Measurements from ENCODE around the gene C1orf159.

C1orf159 gene

DNA sequence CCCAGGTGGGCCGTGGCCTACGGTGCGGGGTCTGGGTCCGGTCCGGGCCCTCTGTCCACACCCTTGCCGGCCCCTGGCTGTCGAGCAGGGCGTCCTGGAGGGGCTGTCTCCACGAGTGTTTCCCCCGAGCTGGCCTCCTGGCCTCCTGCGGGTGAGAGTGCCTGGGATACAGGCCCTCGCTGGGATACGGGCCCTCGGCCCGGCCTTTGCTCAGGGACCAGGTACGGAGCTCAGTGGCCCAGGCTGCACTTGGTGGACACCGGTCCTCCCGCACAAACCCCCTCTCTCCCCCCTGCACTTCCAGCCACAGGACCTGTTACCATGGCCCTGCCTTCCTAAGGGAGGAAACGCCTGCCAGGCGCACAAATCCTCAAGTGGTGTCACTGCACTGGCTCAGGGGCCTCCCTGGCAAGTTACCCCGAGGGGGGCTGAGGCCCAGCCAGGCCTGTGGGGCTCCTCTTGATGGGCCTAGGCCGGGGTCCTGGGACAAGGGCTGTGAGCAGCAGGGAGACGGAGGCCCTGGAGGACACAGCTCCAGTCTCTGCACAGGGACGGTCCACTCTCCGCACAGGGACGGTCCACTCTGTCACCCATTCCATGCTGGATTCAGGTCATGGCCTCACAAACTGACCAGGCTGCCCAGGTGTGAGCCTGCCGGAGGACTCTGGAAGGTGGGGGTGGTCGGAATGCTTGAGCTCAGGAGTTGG, 23.6 kb downstream of the C1orf159 start:
- no peak for DNase-seq (ENCODE audit: low read depth)

DNA sequence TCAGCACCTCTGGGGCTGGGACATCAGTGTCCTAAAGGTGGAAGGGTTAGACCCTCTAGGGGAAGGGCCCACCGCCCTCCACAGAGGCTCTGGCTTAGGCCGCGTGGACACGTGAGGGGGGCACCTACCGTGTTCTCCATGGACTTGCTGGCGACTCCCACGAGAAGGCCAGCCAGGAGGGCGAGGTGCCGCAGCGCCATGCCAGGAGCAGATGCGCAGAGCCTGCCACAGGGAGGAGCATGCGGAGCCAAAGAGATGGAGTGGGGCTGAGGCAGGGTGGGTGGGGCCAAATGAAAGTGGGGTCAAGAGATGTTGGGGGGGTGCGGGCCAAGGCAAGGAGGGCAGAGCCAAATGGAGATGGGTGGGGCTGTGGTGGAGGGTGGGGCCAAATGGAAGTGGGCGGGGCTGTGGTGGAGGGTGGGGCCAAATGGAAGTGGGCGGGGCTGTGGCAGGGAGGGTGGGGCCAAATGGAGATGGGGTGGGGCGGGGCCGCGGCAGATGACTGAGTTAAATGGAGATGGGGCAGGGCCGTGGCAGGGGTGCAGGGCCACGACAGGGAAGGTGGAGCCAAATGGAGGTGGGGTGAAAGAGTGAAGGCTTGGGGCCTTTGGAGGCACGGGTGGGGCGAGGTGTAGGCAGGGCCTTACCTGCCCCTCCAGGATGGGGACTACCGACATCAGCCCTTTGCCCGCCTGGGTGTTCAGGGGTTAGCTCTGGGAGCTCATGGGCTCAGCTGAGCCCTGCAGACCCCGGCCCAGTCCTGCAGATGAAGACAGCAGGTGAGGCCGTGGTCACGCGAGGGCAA, 24.3 kb downstream of the C1orf159 start:
- DNase-seq (ENCODE audit: low read depth) = no peak

DNA sequence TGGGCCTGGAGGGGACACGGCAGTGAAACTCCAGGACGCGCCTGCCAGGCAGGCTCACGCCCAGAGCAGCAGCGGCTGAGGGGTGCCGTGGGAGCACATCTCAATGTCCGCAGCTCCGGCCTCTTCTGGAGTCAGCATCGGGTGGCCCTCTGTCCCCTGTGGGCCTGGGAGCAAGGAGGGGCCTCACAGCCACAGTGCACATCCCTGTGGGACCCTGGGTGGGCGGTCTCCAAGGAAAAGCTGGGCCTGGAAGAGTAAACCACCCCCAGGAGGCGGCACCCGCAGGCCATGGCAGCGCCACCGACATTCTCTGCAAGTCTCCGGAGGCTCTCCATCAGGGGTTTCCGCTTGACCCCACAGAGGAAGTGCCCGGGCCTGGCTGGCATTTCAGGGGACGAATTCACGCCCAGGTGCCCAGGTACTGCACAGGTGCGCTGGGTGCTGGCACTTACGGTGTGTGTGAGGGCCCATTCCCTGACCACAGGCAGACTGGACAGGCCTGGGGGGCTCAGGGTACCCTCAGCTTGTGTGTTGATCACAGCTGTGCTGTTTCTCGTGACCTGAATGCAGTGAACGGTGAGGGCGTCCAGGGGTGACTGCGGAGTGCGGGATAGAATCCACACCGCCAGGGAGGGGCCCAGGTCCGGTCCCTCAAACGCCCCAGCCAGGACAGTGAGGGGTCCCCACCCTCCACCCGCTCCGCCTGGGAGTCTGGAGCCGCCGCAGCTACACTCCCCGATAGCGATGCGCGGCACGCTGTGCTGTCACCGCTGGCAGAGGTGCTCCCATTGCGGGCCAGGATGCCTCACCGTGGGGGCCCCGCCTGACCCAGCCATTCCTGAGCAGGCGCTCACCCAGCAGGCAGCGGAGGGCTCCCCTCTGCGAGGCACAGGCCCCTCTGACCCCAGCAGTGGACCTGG, 25.2 kb downstream of the C1orf159 start:
- DNase-seq (ENCODE audit: low read depth) = no peak

DNA sequence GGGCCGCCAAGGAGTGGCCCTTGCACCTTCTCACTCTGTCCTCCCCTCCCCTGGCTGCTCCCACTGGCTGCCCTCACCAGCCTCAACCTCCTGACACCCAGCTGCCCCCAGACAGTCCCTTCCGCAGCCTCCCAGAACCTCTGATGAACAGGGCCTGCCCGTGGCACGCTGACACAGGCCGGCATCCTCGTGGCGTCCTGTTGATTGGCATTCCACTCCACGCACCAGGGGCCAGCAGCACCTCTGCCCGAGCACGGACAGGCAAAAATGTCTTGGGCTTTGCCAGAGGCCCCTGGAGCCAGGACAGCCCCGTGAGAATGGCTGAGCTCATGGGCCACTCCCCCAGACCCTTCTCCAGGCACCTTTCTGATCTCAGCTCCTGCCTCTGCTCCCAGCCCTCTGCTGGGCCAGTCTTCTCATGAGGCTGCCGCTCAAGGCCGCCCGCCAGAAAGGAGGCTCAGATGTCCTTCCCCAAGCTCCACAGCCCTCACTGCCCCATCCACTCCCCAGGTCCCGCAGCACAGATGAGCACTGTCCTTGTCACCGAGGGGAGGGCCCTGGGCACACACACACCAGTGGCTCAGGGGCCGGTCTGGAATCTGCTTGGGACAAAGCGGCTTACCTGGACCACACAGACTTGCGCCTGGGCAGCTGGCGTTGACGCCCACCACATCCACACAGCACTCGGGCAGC, 26.0 kb downstream of the C1orf159 start:
- DNase-seq (ENCODE audit: low read depth) = no peak

DNA sequence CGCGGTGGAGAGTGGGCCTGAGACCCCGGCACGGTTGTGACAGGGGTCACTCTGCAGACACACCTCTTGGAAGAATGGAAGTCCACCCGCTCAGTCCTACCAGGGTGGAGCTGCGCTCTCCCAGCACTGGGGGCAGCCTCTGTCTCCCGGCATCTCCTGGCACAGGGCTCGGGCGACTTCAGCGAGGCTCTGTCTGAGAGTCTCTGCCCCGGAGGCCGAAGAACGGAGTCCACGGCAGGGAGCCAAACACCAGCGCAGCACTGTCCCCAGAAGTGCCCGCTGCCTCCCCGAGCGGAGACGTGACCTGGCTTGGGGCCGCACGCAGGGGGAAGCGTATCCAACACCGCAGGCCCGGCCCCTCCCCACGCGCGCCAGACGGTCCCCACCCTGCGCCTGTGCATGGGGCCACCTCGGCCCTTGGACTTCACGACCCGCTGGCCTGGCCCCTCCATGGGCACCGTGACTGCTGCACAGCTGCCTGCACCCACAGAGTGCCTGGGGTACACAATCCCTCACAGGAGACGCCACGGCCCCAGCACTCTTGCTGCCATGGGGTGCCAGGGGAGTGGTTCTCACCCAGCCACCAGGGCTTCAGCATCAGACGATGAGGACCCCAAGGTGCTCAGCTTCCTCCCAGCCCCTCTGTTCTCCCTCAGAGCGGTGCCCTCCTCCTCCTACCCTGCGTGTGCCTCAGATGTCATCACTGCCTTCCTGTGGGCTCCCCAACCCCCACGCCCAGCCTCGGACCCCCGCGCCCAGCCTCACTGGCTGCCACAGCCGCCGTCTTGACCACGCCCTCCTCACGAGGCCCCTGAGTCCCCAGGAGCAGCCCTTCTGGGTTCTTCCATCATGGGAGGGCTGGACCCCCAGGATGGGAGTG, 26.8 kb downstream of the C1orf159 start:
- DNase-seq (ENCODE audit: low read depth) = no peak

DNA sequence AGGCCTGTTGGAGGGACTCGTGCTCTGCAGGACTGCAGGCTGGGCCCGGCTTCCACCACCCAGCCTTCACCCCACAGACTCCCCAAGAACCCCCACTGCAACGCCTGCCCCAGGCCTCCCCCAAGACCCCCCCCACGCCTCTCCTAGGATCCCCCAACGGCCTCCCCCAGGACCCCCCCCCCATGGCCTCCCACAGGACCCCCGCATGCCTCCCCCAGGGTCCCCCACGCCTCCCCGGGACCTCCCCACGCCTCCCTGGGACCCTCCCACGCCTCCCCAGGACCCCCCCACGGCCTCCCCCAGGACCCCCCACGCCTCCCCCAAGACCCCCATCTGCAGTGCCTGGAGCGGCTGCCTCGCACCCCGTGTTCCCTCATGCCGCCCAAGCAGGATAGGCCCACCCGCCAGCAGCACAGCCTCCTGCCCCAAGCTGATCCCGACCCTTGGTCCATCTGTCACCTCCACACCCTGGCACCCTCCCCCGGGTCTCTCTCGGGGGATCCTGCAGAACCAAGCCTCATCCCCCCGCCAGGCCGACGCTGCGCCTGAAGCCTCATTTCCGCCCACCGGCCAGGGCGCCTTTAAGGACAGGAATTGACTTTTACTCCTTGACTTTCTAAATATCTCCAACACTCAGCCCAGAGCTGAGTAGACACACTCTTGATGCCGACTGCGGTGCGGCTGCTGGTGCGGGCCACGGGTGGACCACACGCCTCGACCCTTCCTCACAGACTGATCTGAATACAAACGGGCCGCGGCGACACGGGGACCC, 27.7 kb downstream of the C1orf159 start:
- no peak for DNase-seq (ENCODE audit: low read depth)

DNA sequence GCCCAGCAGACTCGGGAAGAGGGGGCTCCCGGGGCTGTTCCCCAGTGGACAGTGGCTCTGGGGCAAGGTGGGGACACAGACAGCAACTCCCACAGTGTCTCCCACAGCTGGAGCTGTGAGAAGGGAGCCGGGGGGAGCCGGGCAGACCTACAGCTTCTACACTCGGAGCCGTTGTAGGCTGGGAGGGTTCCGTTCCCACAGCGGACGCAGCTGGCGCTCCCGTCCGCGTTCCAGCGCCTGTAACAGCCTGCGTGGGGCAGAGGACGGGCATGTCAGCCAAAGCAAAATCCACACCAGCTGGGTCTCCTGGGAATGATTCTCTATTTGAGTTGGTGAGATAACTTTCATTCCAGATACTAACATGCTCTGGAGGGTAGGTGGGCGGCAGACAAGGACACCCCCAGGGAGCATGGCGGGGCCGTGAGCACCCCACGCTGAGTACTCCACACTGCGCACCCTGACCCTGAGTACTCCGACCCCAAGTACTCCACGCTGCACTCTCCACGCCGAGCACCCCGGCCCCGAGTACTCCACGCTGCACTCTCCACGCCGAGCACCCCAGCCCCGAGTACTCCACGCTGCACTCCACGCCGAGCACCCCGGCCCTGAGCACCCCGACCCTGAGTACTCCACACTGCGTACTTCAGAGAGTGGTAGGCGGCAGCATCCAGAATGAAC, 28.4 kb downstream of the C1orf159 start:
- no peak for DNase-seq (ENCODE audit: low read depth)

DNA sequence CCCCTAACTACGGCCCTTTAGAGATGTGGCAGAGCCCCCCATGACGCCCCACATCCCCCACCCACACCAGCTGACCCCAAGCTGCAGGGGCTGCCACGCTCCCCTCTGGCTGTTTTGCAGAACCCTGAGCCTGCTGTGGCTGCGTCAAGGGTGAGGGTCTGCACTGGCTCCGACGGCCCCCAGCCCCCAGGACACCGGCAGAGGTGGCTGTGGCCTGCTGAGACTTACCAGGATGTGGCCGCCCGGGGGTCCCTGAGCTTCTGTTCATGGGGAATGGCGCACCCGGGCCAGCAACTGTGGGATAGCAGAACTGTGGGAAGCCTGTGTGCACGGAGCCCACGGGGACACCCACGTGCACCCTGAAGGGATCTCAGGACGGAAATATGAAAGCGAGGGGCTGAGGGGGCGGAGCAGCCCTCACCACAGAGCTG, 29.0 kb downstream of the C1orf159 start:
- DNase-seq (ENCODE audit: low read depth) = no peak

DNA sequence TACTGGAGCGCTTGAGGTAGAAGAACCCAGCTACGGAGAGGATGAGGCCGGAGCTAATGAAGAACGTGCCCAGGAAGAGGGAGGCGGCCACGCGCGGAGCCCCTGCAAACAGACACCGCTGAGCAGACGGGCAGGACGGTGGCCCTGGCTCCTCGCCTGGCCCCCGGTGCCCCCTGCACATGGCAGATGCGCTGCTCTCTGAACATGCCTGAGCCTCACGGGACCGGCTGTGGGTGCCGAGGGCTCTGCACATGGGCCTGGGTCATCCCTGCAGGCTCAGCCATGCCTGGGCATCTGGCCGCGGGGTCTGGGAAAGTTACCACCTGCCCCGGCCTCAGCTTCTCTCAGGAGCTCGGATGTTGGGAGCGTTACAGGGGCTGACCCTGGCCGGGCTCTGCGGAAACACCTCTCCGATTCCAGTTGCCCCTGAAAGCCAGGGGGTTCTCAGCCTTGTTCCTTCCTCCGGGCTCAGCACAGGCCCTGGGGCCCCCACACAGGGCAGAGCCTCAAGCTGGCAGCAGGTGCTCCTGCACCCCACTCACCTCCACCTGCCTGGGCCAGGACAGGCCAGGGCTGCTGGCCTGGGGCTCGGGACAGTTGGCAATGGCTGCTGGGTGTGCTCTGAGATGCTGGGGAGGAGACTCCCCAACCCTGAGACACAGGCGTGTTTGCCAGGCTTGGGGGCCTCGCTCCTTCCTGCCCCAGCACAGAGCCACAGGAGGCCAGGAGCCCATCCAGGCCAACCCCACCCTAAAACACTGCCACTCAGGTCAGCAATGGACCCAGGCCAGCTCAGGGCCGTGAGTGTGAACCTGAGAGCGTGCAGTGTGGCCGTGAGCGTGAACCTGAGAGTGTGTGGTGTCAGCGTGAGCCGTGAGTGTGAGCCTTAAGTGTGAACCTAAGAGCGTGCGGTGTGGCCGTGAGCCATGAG, 29.7 kb downstream of the C1orf159 start:
- DNase-seq (ENCODE audit: low read depth) = no peak

DNA sequence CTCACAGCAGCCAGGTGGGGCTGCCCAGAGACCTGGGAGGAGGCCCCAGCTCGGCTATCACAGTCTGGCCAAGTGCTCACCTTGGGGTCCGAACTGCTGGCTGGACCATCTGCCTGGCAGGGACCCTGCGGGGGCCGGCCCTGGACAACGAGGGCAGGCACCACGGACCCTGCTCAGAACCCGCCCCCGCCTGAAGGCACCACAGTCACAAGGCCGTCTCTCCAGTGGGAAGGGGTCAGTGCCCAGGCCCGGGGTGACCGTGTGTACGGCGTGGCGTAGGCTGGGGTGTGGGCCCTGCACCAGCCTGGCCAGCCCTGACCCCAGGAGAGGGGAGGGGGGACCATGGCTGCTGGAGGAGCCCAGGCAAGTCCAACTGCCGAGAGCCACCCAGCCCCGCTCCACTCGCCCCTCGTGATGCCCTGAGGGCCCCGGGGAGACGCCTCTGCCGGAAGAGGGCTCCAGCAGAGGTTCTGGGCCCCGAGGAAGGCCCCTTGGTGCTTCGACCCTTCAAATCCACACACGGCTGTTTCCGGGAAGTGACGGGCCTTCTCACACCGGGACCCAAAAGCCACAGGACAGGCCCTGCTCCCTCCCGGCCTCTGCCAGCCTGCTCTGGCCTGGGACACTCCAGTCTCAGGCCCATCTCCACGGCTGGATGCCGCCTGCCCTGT, 30.6 kb downstream of the C1orf159 start:
- DNase-seq (ENCODE audit: low read depth) = no peak

DNA sequence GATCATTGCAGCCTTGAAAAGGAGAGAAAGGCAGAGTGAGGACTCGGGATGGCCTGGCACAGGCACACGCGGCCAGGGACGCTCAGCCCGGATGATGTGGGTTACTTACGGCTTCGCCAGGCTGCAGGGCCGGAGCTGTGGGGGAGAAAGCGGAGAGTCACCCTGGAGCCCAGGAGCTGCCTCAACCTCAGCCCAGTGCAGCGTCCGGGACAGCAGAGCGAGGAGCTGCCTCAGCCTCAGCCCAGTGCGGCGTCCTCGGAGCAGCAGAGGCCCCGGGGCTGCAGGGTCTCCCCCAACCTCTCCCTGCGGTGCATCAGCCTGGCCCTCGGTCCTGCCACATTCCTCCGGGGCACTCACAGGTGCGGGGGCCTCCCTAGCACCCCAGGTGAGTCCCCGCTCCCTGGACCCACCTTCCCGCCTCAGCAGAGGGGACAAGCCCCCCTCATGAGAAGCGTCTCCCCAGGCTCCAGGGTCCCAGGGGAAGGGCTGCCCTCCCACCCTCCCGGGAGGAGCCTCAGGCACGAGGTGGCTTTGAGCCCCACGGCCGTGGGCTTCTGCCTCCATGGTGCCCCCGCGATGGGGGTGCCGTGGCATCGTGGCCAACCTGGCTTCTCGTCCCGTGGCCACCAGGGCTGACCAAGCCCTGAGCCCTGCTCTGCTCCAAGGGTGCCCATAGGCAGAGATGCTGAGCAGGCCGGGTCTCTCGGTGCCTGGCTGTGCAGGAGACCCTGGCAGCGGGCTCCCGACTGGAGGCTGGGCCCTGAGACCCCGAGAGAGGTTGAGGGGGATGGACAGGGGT, 31.3 kb downstream of the C1orf159 start:
- DNase-seq (ENCODE audit: low read depth) = no peak

DNA sequence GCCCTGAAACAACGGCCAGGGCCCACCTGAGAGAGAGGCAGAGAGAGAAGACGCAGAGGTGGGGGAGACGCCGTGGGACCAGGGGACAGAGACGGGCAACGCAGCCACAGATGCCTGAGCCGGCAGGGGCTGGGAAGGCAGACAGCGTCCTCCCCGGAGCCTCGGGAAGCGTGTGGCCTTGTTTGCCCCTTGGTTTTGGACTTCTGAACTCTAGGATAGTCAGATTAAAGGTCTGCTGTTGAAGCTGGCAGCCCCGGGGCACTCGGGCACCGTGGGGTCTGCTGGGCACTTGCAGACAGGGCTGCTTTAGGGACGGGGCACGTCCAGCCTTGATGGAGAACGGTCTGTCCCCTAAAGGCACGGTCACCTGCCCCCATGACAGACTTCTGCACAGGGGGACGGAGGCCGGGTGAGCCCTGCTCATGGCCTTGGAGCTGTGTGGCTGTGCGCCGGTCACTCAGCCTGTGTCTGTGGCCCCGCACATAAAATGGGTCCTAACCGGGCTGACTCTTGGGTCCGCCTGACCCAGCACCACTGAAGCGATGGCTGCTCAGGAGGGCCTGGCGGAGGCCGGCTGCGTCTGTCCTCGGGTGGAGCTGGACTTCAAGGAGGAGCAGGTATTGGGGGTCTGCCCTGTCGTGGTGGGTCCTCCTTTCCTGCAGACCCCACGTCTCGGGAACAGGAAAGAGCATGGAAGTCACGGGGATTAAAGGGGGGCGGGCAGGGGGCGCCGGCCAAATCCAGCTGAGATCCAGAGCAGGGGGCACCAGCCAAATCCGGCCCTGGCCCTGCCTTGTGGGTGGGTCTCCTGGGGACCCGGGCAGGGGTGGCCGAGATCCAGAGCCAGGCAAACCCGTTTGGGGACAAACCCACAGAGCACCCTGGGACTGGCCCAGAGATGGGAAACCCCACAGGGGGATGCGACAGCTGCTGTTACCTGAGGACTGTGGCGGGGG, 32.2 kb downstream of the C1orf159 start:
- no peak for DNase-seq (ENCODE audit: low read depth)

DNA sequence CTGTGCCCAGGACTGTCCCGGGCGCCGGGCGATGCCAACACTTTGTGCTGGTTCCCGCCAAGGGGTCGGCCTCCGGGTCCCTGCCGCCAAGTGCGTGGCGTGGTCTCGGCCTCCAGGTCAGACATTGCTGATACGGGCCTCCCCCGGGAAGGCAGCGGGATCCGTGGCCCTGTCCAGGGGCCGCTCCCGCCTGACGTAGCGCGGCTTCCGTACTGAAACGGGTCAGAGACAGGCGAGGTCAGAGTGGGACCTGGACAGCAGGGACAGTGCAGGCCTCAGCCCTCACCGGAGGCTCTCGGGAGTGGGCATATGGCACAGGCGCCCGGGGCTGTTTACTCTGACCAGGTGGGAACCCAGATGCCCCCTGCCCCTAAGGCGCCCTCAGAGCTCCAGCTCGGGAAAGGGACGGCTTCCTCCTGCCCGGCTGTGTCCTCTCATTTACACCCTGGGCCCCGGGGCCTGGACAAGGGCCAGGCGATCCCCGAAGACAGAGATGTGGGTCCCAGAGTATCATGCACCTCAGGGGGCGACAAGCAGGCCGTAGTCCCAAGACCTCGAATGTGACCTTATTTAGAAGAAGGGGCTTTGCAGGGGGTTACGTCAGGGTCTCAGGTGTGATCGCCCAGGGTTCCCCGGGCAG, 33.0 kb downstream of the C1orf159 start:
- no peak for DNase-seq (ENCODE audit: low read depth)

DNA sequence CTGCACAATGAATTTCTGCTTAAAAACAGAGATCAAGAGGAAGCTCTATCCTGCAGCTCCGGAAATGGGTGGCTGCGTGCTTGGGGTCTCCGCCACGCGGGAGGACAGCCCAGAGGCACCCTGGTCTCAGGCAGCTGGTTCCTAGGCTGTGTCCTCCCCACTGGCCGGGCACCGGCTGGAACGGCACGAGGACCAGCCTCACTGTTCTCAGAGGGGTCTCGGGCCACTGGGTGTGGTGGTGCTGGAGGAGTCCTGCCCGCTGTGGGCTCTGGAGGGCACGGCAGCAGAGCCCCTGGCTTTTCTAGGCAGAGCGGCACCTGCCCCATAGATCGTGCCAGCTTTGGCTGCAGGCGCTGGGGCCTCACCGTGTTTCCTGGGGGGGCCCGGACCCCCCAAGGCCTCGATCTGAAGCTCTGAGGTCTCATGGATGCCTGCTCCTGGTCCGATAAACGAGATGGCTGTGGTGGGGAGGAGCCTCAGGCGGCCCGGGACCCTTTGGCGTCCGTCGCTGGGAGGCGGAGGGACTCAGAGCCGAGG, 33.6 kb downstream of the C1orf159 start:
- no peak for DNase-seq (ENCODE audit: low read depth)

All from activated T-helper 1 cell treated with Interleukin-2 at 50 U/mL for 16 hours (primary cell).